ENCODE data around the gene CDC73. TPM values are rescaled to one million over a fixed set of nuclear protein-coding genes. Genes with fewer than 3 reads are reported as not detected.

Gene CDC73
- total and polyA plus RNA-seq, 10 of the 15 experiments (the other 5 are each of a cell fraction or from before 2014, with no cell fraction given): 10.6 to 43.4 (median 21.7) TPM

GRCh38 chr1:193237381-193237978, 115.6 kb downstream of the CDC73 start:
- ATAC-seq (no peak), DNase-seq (ENCODE audit: low read depth, low spot score) (no peak), FAIRE-seq (no peak)
- Histone ChIP-seq H3K4me1 (ENCODE audit: control insufficient read depth, insufficient read depth, low read length) (no peaks in the 10 kb centered on the region), H3K9ac (ENCODE audit: control insufficient read depth, insufficient read depth, low read length) (no peak overlapping the region), H3K27ac (ENCODE audit: control insufficient read depth, insufficient read depth) (no peak overlapping the region), H3K9me3 (replicated peaks; ENCODE audit: control insufficient read depth, insufficient read depth, low read length) (no peaks in the 10 kb centered on the region), H2AFZ (ENCODE audit: control insufficient read depth, low read depth, low read length) (no peak overlapping the region), H3K36me3 (ENCODE audit: control insufficient read depth in 2 of 2, insufficient read depth in 2 of 2, low read length in 1 of 2) (peaks cover 0 to 3% of the 10 kb centered on the region in 2 experiments; a peak in 2 of 4 replicates), H3K4me3 (no peak overlapping the region), H3K79me2 (ENCODE audit: control insufficient read depth, insufficient read depth, low read length) (no peaks in the 10 kb centered on the region), H4K20me1 (ENCODE audit: control insufficient read depth, insufficient read depth) (no peaks in the 10 kb centered on the region), H3K27me3 (replicated peaks in 1 of 2; ENCODE audit: control insufficient read depth in 2 of 2, insufficient read depth in 2 of 2, low read length in 1 of 2) (no peaks in the 10 kb centered on the region), H3K4me2 (ENCODE audit: control insufficient read depth, insufficient read depth) (no peak overlapping the region)
- TF ChIP-seq BACH1 (IDR thresholded peaks at IDR 0.05; ENCODE audit: borderline replicate concordance) (no peak), HDGF (IDR thresholded peaks at IDR 0.05) (no peak), IRF5 (IDR thresholded peaks at IDR 0.05; ENCODE audit: borderline replicate concordance) (no peak), FOXK2 (IDR thresholded peaks at IDR 0.05) (no peak), PAX8 (IDR thresholded peaks at IDR 0.05) (no peak), RB1 (IDR thresholded peaks at IDR 0.05; ENCODE audit: borderline replicate concordance) (no peak), IKZF2 (IDR thresholded peaks at IDR 0.05) (no peak), NFIC (IDR thresholded peaks at IDR 0.05; ENCODE audit: low read depth, low read length) (no peak), YBX1 (IDR thresholded peaks at IDR 0.05) (no peak), E2F8 (IDR thresholded peaks at IDR 0.05; ENCODE audit: low read depth, partially characterized antibody) (no peak), RUNX3 (IDR thresholded peaks at IDR 0.05; ENCODE audit: low read length) (no peak), IRF3 (IDR thresholded peaks at IDR 0.05) (no peak)
- TF ChIP-seq, protein P1, sequence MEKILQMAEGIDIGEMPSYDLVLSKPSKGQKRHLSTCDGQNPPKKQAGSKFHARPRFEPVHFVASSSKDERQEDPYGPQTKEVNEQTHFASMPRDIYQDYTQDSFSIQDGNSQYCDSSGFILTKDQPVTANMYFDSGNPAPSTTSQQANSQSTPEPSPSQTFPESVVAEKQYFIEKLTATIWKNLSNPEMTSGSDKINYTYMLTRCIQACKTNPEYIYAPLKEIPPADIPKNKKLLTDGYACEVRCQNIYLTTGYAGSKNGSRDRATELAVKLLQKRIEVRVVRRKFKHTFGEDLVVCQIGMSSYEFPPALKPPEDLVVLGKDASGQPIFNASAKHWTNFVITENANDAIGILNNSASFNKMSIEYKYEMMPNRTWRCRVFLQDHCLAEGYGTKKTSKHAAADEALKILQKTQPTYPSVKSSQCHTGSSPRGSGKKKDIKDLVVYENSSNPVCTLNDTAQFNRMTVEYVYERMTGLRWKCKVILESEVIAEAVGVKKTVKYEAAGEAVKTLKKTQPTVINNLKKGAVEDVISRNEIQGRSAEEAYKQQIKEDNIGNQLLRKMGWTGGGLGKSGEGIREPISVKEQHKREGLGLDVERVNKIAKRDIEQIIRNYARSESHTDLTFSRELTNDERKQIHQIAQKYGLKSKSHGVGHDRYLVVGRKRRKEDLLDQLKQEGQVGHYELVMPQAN (conservative IDR thresholded peaks at IDR 0.05): no peak
- TF ChIP-seq, protein P2, sequence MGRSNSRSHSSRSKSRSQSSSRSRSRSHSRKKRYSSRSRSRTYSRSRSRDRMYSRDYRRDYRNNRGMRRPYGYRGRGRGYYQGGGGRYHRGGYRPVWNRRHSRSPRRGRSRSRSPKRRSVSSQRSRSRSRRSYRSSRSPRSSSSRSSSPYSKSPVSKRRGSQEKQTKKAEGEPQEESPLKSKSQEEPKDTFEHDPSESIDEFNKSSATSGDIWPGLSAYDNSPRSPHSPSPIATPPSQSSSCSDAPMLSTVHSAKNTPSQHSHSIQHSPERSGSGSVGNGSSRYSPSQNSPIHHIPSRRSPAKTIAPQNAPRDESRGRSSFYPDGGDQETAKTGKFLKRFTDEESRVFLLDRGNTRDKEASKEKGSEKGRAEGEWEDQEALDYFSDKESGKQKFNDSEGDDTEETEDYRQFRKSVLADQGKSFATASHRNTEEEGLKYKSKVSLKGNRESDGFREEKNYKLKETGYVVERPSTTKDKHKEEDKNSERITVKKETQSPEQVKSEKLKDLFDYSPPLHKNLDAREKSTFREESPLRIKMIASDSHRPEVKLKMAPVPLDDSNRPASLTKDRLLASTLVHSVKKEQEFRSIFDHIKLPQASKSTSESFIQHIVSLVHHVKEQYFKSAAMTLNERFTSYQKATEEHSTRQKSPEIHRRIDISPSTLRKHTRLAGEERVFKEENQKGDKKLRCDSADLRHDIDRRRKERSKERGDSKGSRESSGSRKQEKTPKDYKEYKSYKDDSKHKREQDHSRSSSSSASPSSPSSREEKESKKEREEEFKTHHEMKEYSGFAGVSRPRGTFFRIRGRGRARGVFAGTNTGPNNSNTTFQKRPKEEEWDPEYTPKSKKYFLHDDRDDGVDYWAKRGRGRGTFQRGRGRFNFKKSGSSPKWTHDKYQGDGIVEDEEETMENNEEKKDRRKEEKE (IDR thresholded peaks at IDR 0.05): no peak
- TF ChIP-seq, protein P3, sequence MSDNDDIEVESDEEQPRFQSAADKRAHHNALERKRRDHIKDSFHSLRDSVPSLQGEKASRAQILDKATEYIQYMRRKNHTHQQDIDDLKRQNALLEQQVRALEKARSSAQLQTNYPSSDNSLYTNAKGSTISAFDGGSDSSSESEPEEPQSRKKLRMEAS (IDR thresholded peaks at IDR 0.05; ENCODE audit: low read depth, low read length): no peak
- POLR2A ChIA-PET: interaction anchor here (0.7 kb wide), 1 partner anchor 732 kb away, joined by 4 read pairs; no protein-coding TSS in a partner anchor
- in situ Hi-C loops (cut with MboI): no loop called here
- no TSS peak for BruUV-seq (replicated peaks)
- SMC1A ChIA-PET (ENCODE audit: uncharacterized antibody, unreplicated experiment): no interaction called here
- WGBS (ENCODE audit: insufficient coverage, insufficient replicate concordance, low lambda C conversion rate, missing lambda C conversion rate): 98% methylated on average over 15 of the region's 15 CpGs
- intact Hi-C loops (cut with micrococcal nuclease; ENCODE audit: unreplicated experiment): no loop called here
- RAD21 ChIA-PET (ENCODE audit: unreplicated experiment): no interaction called here
- CTCF ChIA-PET: no interaction called here
